ENCODE data around the gene WNT9A.

The WNT9A gene

GRCh38 chr1:227953022-227953412 lies 5.3 kb upstream of the WNT9A start:
- no peak for DNase-seq

- DNase-seq = no peak
These were observed 4.8 kb upstream of the WNT9A start for GRCh38 chr1:227952374-227953021.

GRCh38 chr1:227951624-227952373 lies 4.1 kb upstream of the WNT9A start:
- no peak for DNase-seq

GRCh38 chr1:227950735-227951346 lies 3.1 kb upstream of the WNT9A start:
- no peak for DNase-seq

GRCh38 chr1:227949954-227950734 lies 2.4 kb upstream of the WNT9A start:
- DNase-seq = no peak

GRCh38 chr1:227949341-227949921 lies 1.7 kb upstream of the WNT9A start:
- DNase-seq = no peak

- no peak for DNase-seq
These were observed 945 bp upstream of the WNT9A start for GRCh38 chr1:227948493-227949260.

- no peak for DNase-seq
These were observed 401 bp downstream of the WNT9A start for GRCh38 chr1:227947386-227947675.

- peak; percentile 38 for DNase-seq
These were observed 927 bp downstream of the WNT9A start for GRCh38 chr1:227946624-227947385.

- no peak for DNase-seq
These were observed 1.7 kb downstream of the WNT9A start for GRCh38 chr1:227945891-227946623.

GRCh38 chr1:227944931-227945890 lies 2.5 kb downstream of the WNT9A start:
- DNase-seq = no peak

GRCh38 chr1:227944090-227944930 lies 3.4 kb downstream of the WNT9A start:
- DNase-seq = no peak

- no peak for DNase-seq
These were observed 4.2 kb downstream of the WNT9A start for GRCh38 chr1:227943381-227944089.

- DNase-seq = no peak
These were observed 4.9 kb downstream of the WNT9A start for GRCh38 chr1:227942716-227943261.

GRCh38 chr1:227942021-227942715 lies 5.6 kb downstream of the WNT9A start:
- no peak for DNase-seq

- no peak for DNase-seq
These were observed 6.2 kb downstream of the WNT9A start for GRCh38 chr1:227941509-227942020.

- DNase-seq = no peak
These were observed 6.9 kb downstream of the WNT9A start for GRCh38 chr1:227940791-227941241.
